Activated CD4-positive, alpha-beta T cell treated with anti-CD3 and anti-CD28 coated beads for 1 hour (primary cell): ENCODE results near the gene SYCE3.

Experiments used
- DNase-seq: peaks from one replicate; pipeline ENCODE4 v3.0.0-alpha.2; 2020

Gene SYCE3

DNA sequence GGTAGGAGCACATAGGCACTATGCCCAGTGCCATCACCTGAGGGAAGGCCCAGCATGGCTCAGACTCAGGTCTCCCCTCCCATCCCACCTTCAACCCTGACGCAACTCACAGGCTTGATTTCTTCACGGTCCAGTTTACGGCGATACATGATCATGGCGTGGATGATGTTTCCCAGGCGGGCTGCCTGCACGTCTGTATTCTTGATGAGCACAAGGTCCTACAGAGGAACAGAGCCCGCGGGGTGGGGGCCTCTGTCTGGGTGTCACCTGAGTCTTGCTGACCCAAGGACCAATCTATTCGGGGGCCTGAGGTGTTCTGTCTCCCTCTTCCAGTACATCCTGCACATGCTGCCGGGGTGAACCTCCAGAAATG, 11.7 kb upstream of the SYCE3 start:
- DNase-seq, result no peak

DNA sequence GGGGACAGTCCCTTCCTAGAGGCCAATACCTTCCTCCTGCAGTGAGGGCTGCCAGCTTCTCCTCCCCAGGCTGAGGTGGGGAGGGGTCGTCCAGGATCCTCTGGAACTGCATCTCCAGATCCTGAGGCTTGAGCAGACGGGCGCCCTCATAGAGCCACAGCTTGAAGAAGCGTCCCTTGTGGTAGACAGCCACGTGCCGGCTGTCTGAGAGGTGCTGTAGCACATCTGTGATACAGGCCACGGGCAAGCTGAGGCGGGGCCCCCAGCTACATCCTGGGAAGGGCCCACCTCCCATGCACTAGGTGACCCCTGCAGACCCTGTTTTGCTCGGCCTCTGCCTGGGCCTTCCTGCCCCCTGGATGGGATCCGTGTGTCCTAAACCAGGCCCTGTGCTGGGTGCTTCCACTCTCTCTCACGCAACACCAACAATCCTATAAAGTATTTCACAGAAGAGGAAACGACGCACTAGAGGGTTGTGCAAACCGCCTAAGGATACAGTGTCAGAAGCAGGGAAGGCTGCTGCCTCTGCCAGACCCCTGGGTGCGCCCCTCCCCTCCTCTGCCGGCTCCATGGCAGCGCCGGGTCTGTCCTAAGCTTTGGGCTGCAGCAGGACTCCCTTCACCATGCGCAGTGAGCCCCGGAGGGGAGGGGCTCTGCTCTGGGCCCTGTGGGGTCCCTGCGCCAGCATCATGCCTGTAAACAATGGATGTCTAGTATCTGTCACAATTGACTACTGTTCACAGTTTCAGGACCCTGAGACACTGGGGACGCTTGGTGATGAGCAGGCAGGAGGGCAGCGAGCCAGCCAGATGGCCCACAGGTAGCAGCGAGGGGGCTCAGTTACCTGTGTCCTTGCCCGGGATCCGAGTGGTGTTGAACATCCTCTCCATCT, 11.0 kb upstream of the SYCE3 start:
- DNase-seq, result no peak

DNA sequence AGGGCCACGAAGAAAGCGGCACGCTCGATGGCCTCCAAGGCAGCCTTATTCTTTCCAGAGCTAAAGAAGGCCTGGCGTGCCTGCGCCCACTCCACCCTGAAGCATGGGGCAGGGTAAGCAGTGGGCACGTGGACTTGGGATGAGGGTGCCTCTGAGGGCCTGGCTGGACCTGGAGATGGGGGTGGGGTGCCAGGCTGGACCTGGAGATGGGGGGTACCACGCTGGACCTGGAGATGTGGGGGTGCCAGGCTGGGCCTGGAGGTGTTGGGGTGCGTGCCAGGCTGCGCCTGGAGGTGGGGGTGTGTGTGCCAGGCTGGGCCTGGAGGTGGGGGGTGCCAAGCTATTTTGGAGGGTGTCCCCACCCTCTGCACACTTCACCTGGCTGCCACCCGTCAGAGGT, 10.2 kb upstream of the SYCE3 start:
- DNase-seq, result no peak

DNA sequence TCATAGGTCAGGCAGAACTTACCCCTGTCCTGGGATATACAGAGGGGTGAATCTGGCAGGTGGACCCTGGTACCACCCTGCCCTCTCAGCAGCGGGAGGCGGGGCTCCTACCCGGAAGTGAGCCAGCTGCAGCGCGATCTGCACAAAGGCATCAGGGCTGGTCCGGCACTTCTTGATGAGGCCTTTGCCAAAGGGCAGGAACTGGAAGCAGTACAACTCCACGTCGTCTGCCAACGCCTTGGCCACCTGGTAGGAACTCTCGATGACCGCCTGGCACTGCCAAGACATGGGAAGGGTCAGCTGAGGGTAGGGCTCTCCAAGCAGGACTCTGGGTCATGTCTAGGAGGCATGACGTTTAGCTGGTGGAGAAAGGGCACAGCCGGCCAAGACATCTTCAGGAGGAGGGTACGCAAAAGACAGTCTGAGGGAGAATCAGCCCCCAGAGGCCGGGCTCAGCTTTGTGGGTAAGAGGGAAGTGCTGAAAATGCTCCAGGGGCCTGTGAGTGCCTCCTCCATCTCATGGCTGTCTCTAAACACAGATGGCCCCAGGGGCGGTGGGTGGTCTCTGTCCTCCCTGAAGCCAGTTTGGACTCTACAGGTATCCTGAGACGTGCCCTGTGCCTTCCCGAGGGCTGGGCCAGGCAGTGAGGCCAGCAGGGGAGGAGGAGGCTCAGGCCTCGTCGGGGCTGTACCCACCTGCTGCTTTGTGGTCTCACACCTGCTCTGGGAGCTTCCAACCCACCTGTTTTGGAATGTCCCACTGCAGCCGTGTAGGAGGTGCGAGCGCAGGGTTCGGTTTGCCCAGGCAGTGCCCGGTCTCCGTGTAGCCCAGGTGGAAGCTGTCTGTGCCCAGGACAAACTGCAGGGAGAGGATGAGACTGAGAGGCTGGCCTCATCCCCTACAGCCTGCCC, 8.8 kb upstream of the SYCE3 start:
- DNase-seq, result no peak

DNA sequence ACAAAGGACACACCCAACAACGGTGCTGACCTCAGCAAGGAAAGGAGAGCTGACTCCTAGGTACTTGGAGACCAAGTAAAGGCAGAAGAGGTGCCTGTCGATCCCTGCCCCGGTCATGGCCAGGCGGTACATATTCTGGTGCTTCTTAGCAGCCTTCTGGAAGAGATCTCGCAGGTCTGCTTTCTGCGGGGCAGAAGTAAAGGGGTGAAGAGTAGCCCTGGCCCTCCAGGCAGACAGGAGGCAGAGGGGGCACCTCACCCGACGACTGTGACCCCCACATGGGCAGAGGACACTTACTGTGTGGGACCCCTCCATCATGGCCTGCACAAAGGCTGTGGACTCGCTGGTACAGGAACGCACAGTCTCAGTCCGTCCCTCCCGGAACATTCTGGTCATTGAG, 8.1 kb upstream of the SYCE3 start:
- no peak for DNase-seq

DNA sequence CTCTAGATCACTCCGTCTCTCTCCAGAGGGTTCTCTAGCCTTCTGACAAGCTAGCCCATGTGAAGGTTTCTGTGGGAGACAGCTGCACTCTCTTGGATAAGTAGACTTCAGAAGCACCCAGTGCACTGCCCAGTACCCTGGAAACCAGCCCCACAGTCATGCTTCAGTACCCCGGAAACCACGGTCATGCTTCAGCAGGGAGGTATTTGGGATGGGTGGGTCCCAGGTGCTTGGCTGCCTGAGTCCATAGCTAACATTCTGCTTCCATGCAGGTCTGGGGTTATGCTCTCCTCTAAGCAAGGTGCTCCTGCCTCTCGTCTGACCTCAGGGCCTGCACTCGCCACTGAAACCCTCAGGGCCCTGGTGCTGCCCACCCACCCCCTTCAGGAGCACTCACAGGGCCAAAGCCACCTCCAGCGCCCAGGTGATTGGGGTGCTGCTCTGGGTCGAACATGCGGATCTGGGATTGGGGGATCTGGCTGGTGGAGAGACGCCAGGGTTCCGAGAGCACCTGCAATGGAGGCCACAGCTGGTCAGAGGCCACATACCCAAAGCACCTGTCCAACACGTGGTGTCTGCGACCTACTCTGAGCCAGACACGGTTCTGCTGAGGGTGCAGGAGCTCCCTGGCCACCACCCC, 7.3 kb upstream of the SYCE3 start:
- no peak for DNase-seq

DNA sequence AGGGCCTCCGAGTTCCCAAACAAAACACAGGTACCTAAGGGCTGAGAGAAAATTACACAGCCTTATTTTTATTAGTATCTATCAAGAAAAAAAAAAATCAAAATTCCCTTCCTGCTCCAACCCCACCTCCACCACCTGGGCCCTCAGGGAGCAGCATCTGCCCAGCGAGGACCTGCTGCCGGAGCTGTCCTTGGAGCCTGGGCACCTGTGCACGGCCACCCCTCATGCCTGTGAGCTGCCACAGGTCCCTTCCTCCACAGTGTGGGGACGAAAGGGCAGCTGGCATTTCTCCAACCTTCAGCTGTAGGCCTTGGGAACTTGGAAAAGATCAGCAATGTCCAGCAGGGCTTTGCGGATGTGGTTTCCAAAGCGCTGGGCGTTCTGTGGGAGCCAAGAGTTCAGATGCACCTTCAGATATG, 6.3 kb upstream of the SYCE3 start:
- DNase-seq, result no peak

DNA sequence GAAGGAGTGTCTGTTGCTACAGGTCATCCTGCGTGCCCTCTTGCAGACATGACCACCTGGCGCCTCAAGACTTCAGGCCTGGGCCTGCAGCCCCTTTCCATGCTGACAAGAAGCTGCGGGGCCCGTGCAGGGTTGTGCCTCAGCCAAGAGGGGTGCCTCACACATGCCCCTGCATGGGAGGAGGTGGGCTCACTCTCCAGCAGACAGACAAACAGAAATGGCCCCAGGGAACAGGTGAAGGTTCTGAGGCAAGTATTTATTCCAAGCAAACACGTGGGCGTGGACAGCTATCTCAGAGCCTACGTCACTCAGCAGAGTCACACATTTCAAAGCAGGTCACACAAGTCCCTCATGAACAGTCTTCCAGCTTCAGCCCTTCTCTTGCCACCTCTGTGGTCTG, 5.9 kb upstream of the SYCE3 start:
- DNase-seq, result no peak

DNA sequence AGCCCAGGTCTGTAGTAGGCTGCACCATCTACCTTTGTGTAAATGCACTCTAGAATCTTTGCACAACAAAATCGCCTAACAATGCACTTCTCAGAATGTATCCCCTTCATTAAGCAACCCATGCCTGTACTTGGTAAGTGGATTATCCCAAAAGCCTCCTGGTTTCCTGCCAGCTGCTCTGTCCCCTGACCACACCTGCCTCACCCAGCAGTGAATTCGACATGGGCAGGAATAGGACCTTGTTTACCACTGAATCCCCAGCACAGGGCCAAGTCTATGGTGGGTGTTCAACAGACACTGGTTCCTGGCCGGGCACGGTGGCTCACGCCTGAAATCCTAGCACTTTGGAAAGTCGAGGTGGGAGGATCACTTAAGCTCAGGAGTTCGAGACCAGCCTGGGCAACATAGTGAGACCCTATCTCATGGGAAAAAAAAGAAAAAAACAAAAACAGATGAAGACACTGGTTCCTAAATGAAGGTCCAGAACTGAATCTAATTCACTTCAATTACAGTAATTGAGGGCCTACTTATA, 5.1 kb upstream of the SYCE3 start:
- no peak for DNase-seq

DNA sequence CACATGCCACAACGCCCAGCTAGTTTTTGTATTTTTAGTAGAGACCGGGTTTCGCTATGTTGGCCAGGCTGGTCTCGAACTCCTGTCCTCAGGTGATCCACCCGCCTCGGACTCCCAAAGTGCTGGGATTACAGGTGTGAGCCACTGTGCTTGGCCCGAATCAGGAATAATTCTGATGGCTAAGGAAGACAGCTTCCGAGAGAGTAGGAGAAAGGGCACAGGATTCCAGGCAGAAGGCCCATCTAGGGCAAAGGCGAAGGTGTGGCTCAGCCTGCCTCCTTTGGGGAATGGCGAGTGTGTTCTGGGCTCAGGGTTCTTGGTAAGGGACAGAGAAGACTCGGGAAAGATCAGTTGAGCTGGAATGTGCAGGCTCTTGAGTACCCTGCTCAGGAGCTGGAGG, 1.6 kb upstream of the SYCE3 start:
- DNase-seq, result no peak

DNA sequence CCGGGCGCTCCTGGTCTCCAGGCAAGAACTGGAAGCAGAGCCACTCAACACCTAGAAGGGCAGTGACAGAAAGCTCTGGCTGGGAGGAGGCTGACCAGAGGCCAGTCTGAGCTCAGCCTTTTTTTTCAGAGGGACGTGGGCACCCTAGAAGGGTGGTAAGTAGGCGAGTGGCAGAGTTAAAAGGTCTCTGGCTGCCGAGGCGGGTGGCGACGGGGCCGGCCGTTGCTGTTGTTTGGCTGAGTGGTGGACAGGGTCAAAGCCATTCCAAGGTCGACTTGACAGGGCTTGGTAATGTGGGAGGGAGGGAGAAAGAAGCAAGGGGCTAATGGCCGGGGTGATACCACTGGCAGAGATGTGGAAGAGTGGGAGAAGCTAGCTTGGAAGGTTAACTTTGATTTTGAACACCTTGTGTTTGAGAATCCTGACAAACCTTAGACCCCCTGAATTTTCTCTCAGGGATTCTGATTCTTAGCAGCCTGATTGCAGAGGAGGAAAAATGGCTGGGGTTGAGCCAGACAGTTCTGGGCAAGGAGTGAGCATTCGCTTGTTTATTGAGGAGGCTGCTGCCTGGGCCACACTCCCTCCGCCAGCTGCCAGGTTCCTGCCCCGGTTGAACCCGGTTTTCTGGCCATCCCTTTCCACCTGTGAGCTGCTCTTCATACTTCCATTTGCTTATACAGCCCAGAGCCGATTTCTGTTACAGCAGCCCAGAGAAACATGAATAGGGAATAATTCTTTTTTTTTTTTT, 868 bp upstream of the SYCE3 start:
- DNase-seq, result no peak

DNA sequence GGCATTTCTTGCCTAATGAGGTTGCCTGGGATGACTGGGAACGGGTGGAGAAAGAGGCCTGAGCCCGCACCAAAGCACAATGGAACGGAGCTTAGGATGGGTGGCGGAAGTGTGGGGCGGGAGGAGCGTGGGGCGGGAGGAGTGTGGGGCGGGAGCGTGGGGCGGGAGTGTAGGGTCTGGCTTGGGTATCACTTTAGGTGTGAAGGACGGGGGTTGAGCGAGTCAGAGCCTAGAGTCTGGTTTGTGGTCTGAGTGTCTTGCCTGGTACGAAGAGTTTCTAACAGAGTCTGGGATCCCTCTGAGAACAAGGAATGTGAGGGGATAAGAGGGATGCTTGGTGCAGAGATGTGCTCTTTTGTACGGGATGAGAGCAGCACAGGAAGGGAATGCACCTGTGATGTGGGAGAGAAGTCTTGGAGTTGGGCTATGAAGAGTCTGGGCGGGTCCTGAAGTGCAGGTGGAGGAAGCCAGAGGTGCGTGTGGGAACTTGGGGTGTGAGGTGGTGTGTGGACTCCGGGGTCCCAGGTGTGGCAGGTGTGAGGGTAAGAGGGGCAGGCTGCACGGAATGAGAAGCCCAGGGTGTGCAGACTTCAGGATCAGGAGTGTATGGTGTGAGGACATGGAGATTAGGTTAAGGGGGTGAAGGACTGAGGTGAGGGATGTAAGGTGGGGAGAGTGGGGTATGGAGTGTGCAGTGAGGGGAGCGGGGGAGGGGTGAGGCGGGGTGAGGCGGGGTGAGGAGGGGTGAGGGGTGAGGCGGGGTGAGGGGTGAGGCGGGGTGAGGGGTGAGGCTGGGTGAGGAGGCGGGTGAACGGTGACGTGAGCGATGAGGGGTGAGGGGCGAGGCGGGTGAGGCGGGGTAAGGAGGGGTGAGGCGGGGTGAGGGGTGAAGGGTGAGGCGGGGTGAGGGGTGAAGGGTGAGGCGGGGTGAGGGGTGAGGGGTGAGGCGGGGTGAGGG, 1.0 kb downstream of the SYCE3 start:
- DNase-seq, result no peak

DNA sequence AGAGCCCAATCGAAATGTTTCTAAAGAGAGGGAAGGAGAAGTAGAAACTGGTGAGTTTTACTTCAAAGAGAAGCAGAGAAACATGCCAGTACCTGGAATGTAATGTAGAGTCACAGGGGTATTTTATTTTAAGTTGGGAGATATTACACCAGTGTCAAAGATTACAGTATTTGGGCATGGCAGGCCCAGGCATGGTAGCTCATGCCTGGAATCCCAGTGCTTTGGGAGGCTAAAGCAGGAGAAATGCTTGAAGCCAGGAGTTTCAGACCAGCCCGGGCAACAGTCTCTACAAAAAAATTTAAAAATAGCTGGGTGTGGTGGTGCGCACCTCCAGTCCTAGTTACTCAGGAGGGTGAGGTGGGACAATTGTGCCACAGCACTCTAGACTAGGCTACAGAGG, 2.7 kb downstream of the SYCE3 start:
- no peak for DNase-seq

DNA sequence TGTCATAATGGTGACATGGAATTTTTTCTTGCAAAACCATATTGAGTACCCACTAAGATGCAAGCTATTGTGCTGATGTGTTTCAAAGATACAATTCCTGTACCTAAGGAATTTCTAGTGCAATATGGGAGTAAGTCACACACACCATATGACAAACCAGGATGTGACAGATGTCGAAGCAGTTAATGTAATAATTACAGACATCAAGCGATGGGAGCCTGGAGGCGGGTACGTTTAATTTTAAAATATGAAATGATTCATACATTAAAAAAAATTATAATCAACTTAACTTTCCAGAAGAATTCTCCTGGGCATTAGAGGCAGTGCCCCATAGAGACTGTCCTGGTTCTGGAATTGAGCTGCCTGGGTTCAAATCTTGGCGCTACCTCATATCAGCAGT, 6.0 kb downstream of the SYCE3 start:
- no peak for DNase-seq

DNA sequence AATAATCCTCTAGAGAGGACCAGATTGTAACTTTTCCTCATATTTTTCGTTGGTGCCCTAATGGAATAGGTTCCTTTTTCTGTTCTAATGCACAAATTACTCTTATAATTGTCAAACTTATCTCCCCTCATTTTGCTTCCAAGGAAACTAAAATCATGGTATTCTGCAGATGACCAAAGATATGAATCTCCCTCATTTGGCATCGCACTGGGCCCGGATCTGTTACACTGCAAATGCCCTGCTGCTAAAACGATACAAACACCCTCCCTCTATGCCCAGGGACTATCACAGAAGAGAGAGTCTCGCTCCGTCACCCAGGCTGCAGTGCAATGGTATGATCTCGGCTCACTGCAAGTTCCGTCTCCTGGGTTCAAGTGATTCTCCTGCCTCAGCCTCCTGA, 9.4 kb downstream of the SYCE3 start:
- DNase-seq, result no peak

DNA sequence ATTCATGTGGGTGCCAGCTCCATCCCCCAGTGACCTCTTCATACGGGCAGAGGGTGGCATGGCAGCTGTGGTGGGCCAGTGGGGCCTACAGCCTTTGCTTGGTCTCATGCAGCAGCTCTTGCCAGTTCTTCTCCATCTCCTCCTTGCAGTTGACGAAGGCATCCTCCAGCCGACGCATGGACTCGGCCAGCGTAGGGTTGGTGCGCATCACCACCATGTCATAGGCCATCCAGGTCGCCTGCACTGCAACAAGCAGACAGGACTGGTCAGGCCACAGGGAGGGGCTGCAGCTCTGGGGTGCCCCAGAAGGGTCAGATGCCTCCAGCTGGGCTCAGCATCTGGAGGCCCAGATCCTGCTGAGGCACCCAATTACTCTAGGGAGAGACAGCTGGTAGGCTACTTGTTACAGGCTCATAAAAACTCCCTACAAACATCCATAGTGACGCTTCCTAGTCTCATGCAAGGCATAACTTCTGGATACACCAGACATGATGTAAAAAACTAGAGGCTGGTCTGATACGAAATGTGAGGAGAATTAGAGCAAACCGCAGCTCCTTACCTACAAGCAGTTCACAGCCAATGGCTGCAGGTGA, 11.5 kb downstream of the SYCE3 start:
- no peak for DNase-seq

DNA sequence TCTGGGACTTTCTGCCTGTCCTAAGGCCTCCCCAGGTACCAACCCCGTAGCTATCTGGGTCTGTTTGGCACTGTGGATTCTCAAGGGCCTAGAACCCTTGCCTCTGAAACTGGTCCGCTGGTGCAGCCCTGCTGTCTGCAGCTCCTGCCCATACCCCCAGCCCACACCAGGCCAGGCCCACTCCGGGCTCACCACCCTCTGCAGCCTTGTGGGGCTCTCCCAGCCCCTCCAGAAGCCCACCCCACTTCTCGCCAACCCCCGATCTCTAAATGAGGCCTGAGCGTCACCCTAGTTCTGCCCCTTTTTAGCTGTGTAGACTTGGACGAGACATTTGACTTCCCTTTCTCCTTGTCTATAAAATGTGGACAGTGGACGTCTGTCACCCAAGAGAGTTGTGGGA, 12.3 kb downstream of the SYCE3 start:
- DNase-seq, result no peak

DNA sequence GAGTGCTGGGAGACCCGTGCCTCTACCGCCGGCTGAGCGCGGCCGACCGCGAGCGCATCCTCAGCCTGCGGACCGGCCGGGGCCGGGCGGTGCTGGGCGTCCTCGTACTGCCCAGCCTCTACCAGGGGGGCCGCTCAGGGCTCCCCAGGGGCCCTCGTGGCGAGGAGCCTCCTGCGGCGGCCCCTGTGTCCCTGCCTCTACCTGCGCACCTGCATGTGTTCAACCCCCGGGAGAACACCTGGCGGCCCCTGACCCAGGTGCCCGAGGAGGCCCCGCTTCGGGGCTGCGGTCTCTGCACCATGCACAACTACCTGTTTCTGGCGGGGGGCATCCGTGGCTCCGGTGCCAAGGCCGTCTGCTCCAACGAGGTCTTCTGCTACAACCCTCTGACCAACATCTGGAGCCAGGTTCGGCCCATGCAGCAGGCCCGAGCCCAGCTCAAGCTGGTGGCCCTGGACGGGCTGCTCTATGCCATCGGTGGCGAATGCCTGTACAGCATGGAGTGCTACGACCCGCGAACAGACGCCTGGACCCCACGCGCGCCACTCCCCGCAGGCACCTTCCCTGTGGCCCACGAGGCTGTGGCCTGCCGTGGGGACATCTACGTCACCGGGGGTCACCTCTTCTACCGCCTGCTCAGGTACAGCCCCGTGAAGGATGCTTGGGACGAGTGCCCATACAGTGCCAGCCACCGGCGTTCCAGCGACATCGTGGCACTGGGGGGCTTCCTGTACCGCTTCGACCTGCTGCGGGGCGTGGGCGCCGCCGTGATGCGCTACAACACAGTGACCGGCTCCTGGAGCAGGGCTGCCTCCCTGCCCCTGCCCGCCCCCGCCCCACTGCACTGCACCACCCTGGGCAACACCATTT, 13.6 kb downstream of the SYCE3 start:
- no peak for DNase-seq

DNA sequence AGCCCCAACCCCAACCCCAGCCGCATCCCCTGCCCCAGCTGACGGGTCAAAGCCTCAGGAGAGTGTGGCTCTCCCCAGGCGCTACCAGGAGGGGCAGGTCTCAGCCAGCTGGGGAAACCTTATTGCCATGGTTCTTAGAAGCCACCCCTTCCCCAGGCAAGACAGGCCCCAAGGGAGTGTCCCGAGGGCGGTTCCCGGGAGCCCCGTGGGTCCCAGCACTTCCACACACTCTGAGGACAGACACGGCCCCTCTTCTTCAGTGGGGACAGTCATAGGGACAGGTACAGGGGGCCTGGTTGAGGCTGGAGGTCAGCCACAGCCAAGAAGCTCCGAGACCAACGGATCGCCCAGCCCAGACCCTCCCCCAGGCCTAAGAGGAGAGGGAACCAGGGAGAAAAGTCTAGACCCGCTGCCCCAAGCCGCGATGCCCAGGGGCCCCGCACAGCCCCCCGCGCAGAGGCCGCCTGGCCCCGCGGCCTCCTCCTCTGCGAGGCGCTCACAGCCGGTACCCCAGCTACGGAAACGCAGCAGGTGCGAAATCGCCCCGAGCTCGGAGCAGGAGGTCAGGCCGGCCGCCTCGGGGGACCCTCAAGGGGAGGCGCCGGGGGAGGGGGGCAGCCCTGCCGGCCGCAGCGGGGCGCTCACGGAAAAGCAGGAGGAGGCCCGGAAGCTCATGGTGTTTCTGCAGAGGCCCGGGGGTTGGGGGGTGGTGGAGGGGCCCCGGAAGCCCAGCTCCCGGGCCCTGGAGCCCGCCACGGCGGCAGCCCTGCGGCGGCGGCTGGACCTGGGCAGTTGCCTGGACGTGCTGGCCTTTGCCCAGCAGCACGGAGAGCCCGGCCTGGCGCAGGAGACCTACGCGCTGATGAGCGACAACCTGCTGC, 14.4 kb downstream of the SYCE3 start:
- peak; percentile 46 for DNase-seq
